Fibroblast of the conjunctiva (primary cell): ENCODE data around the gene NMUR1.

Experiments
- DNase-seq: peaks from one replicate; pipeline ENCODE4 v3.0.0-alpha.2; 2010; ENCODE audit warnings: low read depth

The NMUR1 gene

GRCh38 chr2:231483398-231484329 lies 46.6 kb downstream of the NMUR1 start:
- no peak for DNase-seq

GRCh38 chr2:231482806-231483391 lies 47.3 kb downstream of the NMUR1 start:
- DNase-seq = peak; percentile 16

- no peak for DNase-seq
Observed at GRCh38 chr2:231480781-231481180, 49.5 kb downstream of the NMUR1 start.

- no peak for DNase-seq
Observed at GRCh38 chr2:231479455-231479854, 50.8 kb downstream of the NMUR1 start.

GRCh38 chr2:231476920-231477319 lies 53.3 kb downstream of the NMUR1 start:
- no peak for DNase-seq

- DNase-seq = no peak
Observed at GRCh38 chr2:231475965-231476364, 54.3 kb downstream of the NMUR1 start.
